ENCODE measurements around the gene SH3GL1. TPM values are rescaled to one million over a fixed set of nuclear protein-coding genes. Genes with fewer than 3 reads are reported as not detected.

The SH3GL1 gene
- total RNA-seq, 2 donors from 2014 or later = 42.3 to 44.4 TPM

- DNase-seq (no peak), ATAC-seq (no peak)
- intact Hi-C loops (cut with DNase I, micrococcal nuclease) = no loop called here
Measured at GRCh38 chr19:4385291-4386040, 14.9 kb downstream of the SH3GL1 start.

GRCh38 chr19:4380254-4380727, 20.1 kb downstream of the SH3GL1 start:
- ATAC-seq (peak; percentile 30), DNase-seq (peak in 1 of 2 donors; percentile 55)
- intact Hi-C loops (cut with DNase I, micrococcal nuclease) = no loop called here

GRCh38 chr19:4379383-4380253, 20.7 kb downstream of the SH3GL1 start:
- intact Hi-C loops (cut with DNase I, micrococcal nuclease) = no loop called here
- peak; percentile 49 for ATAC-seq
- peak in 1 of 2 donors; percentile 59 for DNase-seq

- ATAC-seq (no peak), DNase-seq (no peak)
- intact Hi-C loops (cut with DNase I, micrococcal nuclease) = no loop called here
Measured at GRCh38 chr19:4378886-4379285, 21.5 kb downstream of the SH3GL1 start.

GRCh38 chr19:4376991-4377781, 23.2 kb downstream of the SH3GL1 start:
- DNase-seq = no peak
- ATAC-seq = no peak
- intact Hi-C loops (cut with DNase I, micrococcal nuclease) = no loop called here

DNA sequence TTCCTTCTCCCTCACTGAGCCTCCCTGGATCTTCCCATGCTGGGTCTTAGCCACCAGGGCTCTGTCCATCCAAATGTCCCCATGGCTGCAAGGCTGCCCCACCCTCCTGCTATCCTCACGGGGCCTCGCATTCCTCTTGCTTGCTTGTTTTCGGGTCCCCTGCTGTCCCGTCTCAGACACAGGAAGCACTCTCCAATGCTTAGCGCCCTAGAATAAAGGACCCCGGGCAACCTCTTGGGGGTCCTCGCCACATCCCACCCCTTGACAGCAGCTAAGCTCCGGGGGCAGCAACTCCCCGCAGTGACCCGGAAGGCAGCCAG, 23.7 kb downstream of the SH3GL1 start:
- no peak for DNase-seq

DNA sequence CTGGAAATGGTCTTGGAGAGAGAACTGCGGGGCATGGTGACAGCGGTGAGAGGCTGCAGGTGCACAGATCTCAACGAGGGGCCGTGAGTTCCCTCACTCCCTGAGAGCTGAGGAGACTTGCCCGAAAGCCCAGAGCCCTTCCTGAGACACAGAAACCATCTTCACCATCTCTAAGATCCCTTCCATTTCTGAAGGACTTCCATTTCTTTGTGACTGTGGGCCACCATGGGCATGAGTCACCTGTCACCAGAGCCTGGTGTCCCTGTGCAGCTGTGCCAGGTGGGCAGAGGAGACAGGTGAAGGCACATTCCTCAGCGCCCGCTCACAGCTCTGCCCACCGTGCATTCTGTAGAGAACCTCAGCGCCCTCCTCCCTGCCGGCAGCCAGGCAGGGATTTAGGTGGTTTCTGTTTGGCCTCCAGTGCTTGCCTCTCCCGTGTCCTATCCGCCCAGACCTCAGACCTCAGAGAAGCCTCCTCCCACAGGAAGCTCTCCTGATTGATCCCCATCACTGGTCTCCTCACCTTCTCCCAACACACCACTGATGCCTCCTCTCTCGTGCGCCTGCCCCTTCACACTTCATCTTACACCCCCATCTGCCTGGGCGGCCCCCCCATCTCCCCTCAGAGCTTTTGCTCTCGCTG, 24.2 kb downstream of the SH3GL1 start:
- ATAC-seq = no peak
- intact Hi-C loops (cut with DNase I, micrococcal nuclease) = no loop called here
- DNase-seq = no peak

More for the DNA sequence above, 23.7 kb downstream of the SH3GL1 start:
- no peak for ATAC-seq
- intact Hi-C loops (cut with DNase I, micrococcal nuclease) = no loop called here

DNA sequence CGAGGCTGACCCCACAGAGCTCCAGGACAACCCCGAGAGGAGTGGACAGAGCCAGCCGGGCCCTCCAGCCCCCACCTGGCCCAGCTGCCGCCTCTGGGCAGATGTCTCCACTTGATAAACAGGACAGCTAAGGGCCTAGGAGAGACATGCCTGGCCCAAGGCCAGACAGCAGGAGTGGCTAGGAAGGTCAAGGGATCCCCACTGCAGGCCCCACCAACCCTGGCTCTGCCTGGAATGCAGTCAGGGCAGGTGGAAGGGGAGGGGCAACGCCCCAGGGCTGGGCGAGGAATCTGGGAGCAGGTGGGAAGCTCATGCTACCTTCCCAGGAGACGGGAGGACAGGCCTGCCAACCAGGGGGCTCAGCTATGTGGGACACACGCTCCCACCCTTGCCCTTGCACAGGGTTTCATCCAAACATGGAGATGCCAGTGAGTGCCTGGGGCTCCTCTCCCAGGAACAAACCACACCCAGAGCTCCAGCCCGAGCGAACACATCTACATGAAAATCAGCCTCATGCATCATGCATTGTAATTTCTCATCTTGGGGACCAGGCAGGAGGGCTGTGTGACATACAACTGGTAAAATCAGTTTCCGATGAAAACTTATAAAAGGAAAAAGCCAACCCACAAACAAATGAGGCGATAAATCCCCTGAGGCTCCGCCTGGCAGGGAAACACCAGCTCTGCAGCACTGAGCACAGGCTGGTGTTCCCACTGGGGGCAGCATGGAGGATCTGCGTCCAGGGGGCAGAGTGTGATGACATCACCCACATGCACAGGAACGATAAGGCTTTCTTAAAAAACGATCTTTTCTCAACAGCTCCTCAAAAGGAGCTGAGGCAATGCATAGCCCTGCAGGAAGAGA, 25.0 kb downstream of the SH3GL1 start:
- ATAC-seq (peak; percentile 66), DNase-seq (peak; percentile 58 to 81)
- intact Hi-C loops (cut with DNase I, micrococcal nuclease) = no loop called here

- intact Hi-C loops (cut with DNase I, micrococcal nuclease) = no loop called here
- ATAC-seq = peak; percentile 47
- peak; percentile 48 to 68 for DNase-seq
Measured at GRCh38 chr19:4374498-4375163, 25.7 kb downstream of the SH3GL1 start.

DNA sequence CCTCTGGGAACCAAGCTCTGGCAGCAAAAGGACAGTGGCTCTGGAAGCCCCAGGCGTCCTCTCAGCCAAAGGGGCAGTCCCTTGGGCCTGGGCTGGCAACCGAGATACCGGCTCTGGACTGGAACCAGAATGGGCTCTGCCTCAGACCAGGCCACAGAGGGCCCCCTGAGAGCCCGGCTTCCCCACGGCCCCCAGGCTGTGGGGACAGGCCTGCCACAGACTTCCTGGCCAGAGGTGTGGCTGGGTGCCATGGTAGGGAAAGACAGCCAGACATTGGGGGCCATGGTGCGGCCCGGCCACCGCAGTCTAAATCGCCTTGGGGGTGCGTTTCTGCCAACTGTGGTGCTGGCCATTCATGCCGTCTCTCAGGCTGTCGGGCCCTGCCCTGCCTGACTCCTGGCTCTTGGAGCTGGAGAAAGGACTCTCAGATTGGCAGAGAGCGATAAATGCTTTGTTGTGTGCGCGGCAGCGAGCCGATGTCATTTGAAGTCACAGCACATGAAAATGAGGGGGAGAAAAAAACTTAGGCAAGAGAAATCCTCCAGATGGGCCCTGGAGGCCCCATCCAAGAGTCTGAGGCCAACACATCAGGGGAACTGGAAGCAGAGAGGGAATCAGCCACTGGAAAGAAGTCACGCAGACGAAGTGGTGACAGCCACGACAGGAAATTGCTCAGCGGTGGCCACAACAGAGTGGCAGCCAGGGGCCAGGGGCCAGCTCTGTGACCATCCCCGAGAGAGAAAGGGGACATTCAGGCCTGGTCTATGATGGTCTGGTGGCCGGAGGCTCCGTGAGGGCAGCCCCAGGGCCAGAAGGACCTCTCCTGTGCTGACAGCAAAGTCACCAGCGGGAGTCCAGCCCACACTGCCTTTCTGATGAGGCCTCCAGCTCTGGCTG, 26.5 kb downstream of the SH3GL1 start:
- ATAC-seq = no peak
- DNase-seq = no peak

DNA sequence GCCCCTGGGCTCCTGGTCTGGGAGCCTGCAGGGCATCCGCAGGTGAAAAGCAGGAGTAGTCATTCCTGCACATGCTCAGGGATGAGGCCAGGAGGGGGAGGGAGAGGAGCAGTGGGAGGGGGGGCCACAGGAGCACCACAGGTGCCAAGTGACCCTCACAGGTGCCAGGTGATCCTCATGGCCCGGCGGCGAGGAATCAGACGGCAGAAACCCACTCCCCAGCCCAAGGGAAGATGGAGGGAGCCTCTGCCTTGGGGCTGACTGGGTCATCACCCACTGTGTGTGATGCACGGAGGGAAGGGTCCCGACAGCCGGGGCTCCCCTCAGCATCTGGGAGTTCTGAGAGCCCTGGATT, 27.4 kb downstream of the SH3GL1 start:
- no peak for ATAC-seq
- no peak for DNase-seq
- intact Hi-C loops (cut with DNase I, micrococcal nuclease) = no loop called here

More for the DNA sequence above, 26.5 kb downstream of the SH3GL1 start:
- intact Hi-C loops (cut with DNase I, micrococcal nuclease) = no loop called here

GRCh38 chr19:4372165-4373012, 28.0 kb downstream of the SH3GL1 start:
- intact Hi-C loops (cut with DNase I, micrococcal nuclease) = no loop called here
- no peak for ATAC-seq
- DNase-seq = no peak

- ATAC-seq = no peak
- DNase-seq = no peak
- intact Hi-C loops (cut with DNase I, micrococcal nuclease) = no loop called here
Measured at GRCh38 chr19:4371247-4372164, 28.8 kb downstream of the SH3GL1 start.

DNA sequence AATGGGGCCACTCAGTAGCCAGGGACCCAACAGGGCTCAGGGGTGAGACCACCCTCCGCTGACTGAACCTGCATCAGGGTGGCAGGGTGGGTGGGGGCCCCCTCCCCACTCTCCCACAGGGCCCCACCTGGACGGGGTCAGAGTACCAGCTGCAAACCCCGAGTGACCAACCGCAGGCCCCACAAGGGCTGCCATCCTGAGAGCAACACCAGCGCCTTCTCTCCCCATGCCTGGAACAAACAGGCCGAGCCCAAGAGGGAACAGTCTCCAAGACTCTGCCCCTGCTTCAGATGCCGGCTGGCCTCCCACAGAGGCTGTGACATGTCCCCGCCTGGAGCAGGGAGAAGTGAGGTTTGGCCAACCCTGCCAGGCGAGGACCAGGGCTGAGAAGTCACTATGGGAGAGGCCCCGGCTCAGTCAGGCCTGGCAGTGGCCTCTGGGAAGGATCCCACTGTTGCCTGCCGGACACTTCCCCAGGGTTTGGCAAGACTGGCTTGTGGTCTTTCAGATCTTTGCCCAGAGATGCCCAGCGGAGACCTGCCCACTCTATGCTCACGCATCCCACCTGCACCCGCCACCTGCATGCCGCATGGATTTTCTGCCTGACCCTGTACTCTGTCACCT, 29.8 kb downstream of the SH3GL1 start:
- no peak for DNase-seq
- intact Hi-C loops (cut with DNase I, micrococcal nuclease) = no loop called here

More for the DNA sequence above, 29.8 kb downstream of the SH3GL1 start:
- no peak for ATAC-seq
